Endothelial cell (in vitro differentiated cells): ENCODE measurements around the gene PPM1B. TPM values are rescaled to one million over a fixed set of nuclear protein-coding genes. Genes with fewer than 3 reads are reported as not detected.
"Not testable (repeated sequence)": the region's sequence is repeated elsewhere in the genome, so short reads cannot be mapped to it uniquely, and the experiment has no call there.

Experiments
- DNase-seq: peaks from one replicate; pipeline ENCODE4 v3.0.0; 2021; ENCODE audit warnings: low spot score
- H3K27ac Mint-ChIP-seq: one replicate; pipeline ENCODE4 v1.8.0; 2021; ENCODE audit warnings: mixed read lengths, inconsistent platforms; ENCODE audit not compliant: unreplicated experiment
- H3K27me3 Mint-ChIP-seq: one replicate; pipeline ENCODE4 v1.8.0; 2021; ENCODE audit warnings: mild to moderate bottlenecking, moderate library complexity, mixed read lengths, inconsistent platforms; ENCODE audit not compliant: unreplicated experiment
- H3K36me3 Mint-ChIP-seq: one replicate; pipeline ENCODE4 v1.8.0; 2021; ENCODE audit warnings: mild to moderate bottlenecking, low read depth, mixed read lengths, inconsistent platforms; ENCODE audit not compliant: unreplicated experiment
- H3K4me1 Mint-ChIP-seq: one replicate; pipeline ENCODE4 v1.8.0; 2021; ENCODE audit warnings: mild to moderate bottlenecking, mixed read lengths, inconsistent platforms; ENCODE audit not compliant: unreplicated experiment
- H3K4me3 Mint-ChIP-seq: one replicate; pipeline ENCODE4 v1.8.0; 2021; ENCODE audit warnings: mild to moderate bottlenecking, mixed read lengths, inconsistent platforms; ENCODE audit not compliant: unreplicated experiment
- H3K9me3 Mint-ChIP-seq: one replicate; pipeline ENCODE4 v1.8.0; 2021; ENCODE audit warnings: mixed read lengths, inconsistent platforms; ENCODE audit not compliant: unreplicated experiment
- total RNA-seq: library from RNA; stranded (reverse); fragmentation: NEBNext Ultra II Directional; extraction: Animal tissue kit (Norgen Biotek cat#: 25700); gene quantifications from one replicate; pipeline ENCODE4 v1.2.1, GENCODE V29; 2021; ENCODE audit not compliant: unreplicated experiment
- TF ChIP-seq, protein P1 (sequence below): fragments of 200-600 bp; sonication (generic); IDR thresholded peaks from one replicate; pipeline ENCODE4 v1.5.0; 2021; ENCODE audit warnings: antibody characterized with exemption; ENCODE audit not compliant: unreplicated experiment

Gene PPM1B
- total RNA-seq, 1 donor from 2014 or later = 31.2 TPM

DNA sequence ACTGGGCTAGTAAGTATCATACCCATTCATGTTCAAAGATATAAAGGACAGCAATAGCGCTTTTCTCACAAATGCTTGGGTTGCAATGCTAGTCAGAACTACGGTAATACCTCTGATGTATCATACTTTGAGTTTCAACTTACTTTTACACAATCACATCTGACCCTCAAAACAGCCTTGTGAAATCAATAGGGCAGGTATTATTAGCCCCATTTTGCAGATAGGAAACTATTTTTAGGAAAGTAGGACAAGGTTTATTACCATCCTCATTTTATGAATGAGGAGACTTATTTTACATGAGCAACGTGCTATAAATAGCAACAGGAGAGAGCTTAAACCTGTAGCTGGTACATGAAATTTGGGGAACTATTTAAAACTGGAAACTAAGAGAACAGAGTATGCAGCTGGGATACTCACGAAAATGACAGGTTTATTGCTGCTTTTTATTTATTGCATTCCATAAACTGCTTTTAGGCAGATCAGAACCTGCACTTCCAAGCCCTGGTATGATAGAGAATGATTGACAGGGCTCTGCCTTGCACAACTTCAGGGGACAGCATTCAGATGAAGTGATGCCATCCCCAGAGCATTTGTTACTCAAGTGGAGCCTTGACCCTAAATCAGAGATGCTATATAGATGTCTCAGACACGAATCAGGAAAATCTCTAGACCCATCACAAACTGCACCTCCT is 42.4 kb upstream of the PPM1B start:
- no peak overlapping the region for H3K27ac Mint-ChIP-seq
- no peaks in the 10 kb centered on the region for H3K4me1 Mint-ChIP-seq
- H3K4me3 Mint-ChIP-seq = no peak overlapping the region
- H3K9me3 Mint-ChIP-seq = no peaks in the 10 kb centered on the region
- TF ChIP-seq, protein P1, sequence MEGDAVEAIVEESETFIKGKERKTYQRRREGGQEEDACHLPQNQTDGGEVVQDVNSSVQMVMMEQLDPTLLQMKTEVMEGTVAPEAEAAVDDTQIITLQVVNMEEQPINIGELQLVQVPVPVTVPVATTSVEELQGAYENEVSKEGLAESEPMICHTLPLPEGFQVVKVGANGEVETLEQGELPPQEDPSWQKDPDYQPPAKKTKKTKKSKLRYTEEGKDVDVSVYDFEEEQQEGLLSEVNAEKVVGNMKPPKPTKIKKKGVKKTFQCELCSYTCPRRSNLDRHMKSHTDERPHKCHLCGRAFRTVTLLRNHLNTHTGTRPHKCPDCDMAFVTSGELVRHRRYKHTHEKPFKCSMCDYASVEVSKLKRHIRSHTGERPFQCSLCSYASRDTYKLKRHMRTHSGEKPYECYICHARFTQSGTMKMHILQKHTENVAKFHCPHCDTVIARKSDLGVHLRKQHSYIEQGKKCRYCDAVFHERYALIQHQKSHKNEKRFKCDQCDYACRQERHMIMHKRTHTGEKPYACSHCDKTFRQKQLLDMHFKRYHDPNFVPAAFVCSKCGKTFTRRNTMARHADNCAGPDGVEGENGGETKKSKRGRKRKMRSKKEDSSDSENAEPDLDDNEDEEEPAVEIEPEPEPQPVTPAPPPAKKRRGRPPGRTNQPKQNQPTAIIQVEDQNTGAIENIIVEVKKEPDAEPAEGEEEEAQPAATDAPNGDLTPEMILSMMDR = no peak
- DNase-seq = no peak
- H3K36me3 Mint-ChIP-seq = no peaks in the 10 kb centered on the region
- no peaks in the 10 kb centered on the region for H3K27me3 Mint-ChIP-seq

- Mint-ChIP-seq H3K27me3 (no peaks in the 10 kb centered on the region), H3K4me3 (no peak overlapping the region), H3K9me3 (no peaks in the 10 kb centered on the region), H3K27ac (no peak overlapping the region), H3K4me1 (no peaks in the 10 kb centered on the region), H3K36me3 (no peaks in the 10 kb centered on the region)
- DNase-seq = no peak
- TF ChIP-seq, protein P1 = no peak
Observed at GRCh38 chr2:44130441-44130840, 38.2 kb upstream of the PPM1B start.

DNA sequence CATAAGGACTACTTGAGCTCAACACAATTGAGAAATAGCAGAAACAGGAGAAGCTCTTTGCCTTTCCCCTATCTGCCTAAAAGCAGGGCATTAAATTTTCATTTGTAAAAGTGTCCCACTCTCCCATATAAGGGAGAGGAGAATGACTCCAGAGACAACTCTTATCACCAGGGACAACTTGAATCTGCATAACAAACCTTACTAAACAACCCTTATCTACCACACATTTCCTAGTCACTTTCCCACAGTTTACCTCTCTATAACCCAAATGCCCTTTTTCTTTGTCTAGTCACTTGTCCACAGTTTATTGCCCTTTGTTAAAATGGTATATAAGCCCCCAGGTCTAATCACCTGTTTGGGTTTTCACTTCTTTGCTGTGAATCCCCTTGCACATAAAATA is 37.5 kb upstream of the PPM1B start:
- H3K36me3 Mint-ChIP-seq = no peaks in the 10 kb centered on the region
- no peak for DNase-seq
- TF ChIP-seq, protein P1 = no peak
- no peaks in the 10 kb centered on the region for H3K27me3 Mint-ChIP-seq
- no peak overlapping the region for H3K27ac Mint-ChIP-seq
- no peaks in the 10 kb centered on the region for H3K4me1 Mint-ChIP-seq
- H3K4me3 Mint-ChIP-seq = no peak overlapping the region
- no peaks in the 10 kb centered on the region for H3K9me3 Mint-ChIP-seq

DNA sequence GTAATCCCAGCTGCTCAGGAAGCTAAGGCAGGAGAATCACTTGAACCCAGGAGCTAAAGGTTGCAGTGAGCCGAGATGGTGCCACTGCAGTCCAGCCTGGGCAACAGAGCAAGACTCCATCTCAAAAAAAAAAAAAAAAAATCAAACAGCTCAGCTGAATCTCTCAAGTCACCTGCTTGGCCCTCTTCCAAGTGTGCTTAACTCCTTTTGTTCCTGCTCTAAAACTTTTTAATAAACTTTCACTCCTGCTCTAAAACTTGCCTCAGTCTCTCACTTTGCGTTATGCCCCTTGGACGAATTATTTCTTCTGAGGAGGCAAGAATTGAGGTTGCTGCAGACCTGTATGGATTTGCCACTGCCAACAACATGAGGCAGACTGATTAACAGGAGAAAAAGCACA is 35.1 kb upstream of the PPM1B start:
- H3K27ac Mint-ChIP-seq, H3K36me3 Mint-ChIP-seq, H3K4me3 Mint-ChIP-seq, H3K9me3 Mint-ChIP-seq, H3K27me3 Mint-ChIP-seq, DNase-seq, H3K4me1 Mint-ChIP-seq: not testable (repeated sequence)

- no peaks in the 10 kb centered on the region for H3K4me1 Mint-ChIP-seq
- H3K4me3 Mint-ChIP-seq = no peak overlapping the region
- DNase-seq = no peak
- H3K27ac Mint-ChIP-seq = no peak overlapping the region
- TF ChIP-seq, protein P1 = no peak
- H3K9me3 Mint-ChIP-seq = no peaks in the 10 kb centered on the region
- H3K36me3 Mint-ChIP-seq = no peaks in the 10 kb centered on the region
- H3K27me3 Mint-ChIP-seq = no peaks in the 10 kb centered on the region
Observed at GRCh38 chr2:44134848-44135247, 33.8 kb upstream of the PPM1B start.
